SW480 (cell line): Measurements from ENCODE around the gene DSG4.
"Not testable (repeated sequence)": the region's sequence is repeated elsewhere in the genome, so short reads cannot be mapped to it uniquely, and the experiment has no call there.

Experiments used
- DNase-seq: peaks from one replicate; pipeline ENCODE4 v3.0.0-alpha.2; 2016; ENCODE audit warnings: low spot score

DSG4 gene, protein sequence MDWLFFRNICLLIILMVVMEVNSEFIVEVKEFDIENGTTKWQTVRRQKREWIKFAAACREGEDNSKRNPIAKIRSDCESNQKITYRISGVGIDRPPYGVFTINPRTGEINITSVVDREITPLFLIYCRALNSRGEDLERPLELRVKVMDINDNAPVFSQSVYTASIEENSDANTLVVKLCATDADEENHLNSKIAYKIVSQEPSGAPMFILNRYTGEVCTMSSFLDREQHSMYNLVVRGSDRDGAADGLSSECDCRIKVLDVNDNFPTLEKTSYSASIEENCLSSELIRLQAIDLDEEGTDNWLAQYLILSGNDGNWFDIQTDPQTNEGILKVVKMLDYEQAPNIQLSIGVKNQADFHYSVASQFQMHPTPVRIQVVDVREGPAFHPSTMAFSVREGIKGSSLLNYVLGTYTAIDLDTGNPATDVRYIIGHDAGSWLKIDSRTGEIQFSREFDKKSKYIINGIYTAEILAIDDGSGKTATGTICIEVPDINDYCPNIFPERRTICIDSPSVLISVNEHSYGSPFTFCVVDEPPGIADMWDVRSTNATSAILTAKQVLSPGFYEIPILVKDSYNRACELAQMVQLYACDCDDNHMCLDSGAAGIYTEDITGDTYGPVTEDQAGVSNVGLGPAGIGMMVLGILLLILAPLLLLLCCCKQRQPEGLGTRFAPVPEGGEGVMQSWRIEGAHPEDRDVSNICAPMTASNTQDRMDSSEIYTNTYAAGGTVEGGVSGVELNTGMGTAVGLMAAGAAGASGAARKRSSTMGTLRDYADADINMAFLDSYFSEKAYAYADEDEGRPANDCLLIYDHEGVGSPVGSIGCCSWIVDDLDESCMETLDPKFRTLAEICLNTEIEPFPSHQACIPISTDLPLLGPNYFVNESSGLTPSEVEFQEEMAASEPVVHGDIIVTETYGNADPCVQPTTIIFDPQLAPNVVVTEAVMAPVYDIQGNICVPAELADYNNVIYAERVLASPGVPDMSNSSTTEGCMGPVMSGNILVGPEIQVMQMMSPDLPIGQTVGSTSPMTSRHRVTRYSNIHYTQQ

DNA sequence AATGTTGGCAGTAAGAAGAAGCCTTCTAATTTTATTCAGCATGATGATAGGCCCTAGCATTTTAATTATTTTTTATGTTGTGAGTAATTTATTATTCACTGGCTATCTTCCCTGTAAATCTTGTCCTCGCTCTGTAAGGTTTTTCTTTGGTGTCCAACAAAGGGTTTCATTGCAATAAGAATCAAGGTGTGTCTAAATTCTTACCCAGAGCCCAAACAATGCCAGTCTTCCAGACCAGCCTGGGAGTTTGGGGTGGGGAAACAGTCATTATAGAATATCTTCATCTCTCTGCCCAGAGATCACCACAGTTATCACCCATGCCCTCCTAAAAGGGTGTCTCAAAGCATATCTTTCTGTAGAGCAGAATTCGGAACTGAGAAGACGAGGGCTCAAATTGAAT is at the start of gene DSG4:
Gene DSG4 (plus strand): TSS at position 301 of the 400 bp plus-strand sequence. CDS start 135 bp downstream, outside the sequence.
- no peak for DNase-seq

DNA sequence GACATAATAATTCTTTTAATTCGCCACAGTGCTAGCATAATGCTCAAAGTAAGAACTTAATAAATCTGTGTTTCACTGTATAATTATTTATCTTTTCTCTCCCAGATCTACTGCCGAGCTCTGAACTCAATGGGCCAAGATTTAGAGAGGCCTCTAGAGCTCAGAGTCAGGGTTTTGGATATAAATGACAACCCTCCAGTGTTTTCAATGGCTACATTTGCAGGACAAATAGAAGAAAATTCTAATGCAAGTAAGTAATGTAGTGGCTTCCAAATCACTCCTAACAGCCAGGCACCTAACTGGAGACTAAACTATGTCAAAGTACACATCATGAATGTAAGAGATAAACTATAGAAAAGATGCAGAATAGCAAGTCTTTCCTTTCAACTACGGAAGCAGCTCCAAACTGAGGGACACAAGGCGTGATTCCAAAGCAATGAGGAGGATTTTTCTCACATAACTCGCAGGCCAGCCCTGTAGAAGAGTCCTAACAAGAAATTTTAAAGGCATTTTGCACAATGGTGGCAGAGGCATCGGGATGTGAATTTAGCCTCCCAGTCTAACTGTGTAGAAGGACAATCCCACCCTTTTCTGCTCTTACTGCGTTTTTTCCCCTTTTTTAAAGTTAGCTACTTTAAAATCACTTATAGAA is 46.7 kb upstream of the DSG4 start:
- no peak for DNase-seq

DNA sequence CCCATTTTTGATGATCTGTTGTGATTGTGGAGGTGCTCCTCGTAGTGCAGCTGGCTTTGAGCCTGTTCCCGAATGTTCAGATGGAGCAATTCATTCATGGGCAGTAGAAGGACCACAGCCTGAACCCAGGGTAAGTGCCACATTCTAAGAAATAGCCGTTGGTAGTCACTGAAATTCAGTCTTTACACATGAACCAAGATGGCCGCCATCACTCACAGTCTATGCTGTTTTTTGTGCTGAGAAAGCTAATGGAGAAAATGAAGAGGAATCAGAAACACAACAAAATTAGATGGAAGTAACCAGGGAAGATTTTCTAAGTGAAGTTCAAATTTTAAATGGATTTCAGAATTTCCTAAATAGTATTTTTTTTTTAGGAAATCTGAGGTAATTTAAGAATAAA is 33.1 kb upstream of the DSG4 start:
- no peak for DNase-seq

DNA sequence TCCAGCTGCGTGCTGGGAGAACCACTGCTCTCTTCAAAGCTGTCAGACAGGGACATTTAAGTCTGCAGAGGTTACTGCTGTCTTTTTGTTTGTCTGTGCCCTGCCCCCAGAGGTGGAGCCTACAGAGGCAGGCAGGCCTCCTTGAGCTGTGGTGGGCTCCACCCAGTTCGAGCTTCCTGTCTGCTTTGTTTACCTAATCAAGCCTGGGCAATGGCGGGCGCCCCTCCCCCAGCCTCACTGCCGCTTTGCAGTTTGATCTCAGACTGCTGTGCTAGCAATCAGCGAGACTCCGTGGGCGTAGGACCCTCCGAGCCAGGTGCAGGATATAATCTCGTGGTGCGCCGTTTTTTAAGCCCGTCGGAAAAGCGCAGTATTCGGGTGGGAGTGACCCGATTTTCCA is 23.2 kb upstream of the DSG4 start:
- not testable (repeated sequence) for DNase-seq

DNA sequence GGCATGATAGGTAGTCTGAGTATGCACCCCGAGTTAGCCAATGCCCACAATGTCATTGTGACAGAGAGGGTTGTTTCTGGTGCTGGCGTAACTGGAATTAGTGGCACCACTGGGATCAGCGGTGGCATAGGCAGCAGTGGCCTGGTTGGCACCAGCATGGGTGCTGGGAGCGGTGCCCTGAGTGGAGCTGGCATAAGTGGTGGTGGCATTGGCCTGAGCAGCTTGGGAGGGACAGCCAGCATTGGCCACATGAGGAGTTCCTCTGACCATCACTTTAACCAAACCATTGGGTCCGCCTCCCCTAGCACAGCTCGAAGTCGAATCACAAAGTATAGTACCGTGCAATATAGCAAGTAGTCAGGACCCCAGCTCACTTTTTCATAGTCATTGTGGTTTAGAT is 21.6 kb upstream of the DSG4 start:
- no peak for DNase-seq

DNA sequence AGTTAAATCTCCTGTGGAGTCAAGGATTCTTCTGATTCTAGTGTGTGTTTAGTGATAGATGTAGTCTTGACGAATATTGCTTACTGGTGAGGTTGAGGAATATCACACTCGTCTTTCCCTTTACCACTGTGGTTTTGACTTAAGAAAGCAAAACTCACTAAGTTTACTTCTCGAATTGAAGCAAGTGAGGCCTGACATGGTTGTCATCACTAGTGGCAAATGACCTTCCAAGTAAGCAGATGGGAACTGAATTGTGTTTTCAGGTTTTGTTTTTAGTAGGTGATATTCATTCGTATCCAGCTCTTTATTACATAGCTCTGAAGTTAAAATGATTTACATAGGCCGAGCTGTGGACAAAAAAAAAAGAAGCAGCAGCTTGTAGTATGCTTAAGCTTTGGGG is 20.6 kb upstream of the DSG4 start:
- no peak for DNase-seq

DNA sequence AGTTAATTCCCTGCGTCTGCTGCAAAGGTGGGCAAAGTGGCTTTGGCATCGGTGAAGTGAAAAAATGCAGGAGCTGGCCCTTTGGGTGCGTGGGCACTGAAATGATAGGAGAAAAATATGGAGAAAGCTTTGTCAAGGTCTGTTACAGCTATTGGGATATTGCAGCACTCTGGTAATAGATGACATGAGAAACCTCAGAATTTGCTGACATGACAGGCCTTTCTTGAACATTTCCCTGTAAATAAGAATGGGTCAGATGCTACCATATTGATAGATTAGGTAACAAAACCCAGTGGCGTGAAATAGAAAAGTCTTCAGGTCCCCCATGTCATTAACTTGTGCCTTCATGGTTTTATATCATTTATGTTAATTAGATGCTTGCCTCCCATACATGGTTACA is 12.4 kb upstream of the DSG4 start:
- no peak for DNase-seq

DNA sequence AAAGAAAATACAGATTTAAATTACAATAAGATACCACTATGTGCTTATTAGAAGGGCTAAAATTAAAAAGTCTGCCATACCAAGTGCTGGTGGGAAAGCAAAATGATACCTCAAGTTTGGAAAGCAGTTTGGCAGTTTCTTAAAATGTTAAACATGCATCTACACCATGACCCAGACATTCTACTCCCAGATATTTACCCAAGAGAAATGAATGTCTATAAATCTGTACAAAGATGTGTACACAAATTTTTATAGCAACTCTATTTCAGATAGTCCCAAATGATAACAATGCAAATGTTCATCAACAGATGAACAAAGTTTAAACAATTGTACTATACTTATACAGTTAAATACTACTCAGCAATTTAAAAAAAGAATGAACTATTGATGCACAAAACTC is 7.1 kb upstream of the DSG4 start:
- no peak for DNase-seq

DNA sequence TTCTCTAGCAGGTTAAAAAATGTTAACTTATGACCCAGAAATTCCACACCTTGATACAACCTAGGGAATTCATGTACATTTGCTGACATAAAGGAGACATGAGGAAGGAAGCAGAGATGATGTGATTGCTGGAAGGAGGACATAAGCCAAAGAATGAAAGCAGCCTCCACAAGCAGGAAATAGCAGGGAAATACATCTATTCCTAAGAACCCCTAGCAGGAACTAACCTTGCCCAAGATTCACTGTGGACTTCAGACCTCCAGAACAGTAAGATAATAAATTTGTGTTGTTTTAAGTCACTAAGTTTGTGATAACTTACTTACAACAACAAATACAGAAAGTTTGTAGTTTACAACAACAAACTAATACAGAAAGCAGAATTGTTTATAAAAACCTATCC is 4.6 kb upstream of the DSG4 start:
- DNase-seq = no peak

DNA sequence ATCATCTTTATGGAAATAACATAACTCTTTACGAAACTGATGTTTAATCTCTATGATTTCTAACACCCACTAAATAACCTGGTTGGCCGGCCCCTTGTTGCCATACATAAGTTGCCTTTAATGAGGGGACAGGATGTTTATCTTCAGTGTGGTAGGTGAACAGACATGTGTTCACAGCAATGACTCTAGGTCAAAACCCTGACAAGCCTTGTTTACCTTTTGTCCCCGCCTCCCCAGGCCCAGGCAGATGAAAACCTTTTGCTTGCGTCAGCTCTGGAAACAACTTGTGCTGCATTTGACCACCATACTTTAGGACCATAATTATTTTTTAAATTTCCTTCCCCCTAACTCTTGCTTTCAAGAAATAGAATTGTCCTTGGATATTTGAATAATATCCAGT is 2.9 kb upstream of the DSG4 start:
- DNase-seq = peak; percentile 3

DNA sequence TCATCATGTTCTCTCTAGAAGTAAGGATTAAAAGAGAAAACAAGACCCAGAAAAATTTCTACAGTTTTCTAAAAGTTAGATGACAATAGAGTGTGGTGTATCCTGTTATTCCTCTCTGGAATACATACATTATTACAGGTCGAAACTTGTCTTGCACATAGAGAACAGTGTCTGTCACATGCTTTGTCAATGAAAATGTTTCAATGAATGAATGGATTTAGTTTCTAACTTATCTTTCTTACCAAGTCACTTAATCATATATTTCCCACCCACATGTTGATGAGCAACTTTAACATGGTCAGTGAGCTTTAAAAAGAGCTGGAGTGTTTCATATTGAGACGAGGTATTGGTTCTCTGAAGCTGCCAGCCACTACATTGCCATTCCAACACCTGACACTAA is 4.3 kb downstream of the DSG4 start:
- DNase-seq = no peak

DNA sequence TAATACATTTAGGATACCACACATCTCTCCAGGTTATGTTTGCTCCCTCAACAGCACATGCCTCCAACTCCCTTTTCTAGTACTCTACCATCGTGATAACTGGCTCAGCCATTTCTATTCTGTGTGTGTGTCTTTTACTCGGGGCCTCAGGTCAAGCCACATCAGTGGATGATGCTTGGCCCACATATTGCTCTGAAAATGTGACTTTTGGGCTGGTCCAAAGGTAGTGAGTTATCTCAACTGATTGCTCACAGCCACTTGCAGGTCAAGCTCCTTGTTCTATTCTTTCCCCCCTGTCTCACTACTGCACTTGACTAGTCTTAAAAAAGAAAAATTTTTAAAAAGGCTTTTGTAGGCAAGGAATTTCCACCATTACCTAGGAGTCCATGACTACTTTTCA is 5.5 kb downstream of the DSG4 start:
- DNase-seq = no peak

DNA sequence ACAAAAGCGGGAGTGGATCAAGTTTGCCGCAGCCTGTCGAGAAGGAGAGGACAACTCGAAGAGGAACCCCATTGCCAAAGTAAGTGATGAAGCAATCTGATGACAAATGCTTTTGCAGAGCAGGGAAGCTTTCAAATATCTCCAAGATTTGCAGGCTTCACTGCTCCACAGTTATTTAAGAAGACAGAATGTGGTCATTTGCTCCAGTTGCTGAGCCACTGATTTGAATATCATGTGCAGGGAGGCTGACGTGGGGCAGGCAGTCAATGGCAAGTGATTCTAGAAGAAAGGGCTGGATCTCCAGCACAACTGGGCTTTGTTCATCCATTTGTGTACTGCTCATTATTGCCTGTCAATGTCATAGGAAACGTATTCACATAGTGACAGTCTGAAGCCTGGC is 10.2 kb downstream of the DSG4 start:
- DNase-seq = no peak

DNA sequence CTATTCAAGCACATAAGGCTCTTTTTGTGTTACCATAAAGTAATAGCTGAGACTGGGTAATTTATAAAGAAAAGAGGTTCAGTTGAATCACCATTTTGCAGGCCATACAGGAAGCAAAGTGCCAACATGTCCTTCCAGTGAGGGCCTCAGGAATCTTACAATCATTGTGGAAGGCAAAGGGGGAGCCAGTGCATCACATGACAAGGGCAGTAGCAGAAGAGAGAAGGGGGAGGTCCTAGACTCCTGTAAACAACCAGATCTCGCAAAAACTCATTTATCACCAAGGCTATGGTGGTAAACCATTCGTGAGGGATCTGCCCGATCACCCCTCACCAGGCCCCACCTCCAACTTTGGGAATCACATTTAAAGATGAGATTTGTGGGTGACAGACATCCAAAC is 16.7 kb downstream of the DSG4 start:
- no peak for DNase-seq

DNA sequence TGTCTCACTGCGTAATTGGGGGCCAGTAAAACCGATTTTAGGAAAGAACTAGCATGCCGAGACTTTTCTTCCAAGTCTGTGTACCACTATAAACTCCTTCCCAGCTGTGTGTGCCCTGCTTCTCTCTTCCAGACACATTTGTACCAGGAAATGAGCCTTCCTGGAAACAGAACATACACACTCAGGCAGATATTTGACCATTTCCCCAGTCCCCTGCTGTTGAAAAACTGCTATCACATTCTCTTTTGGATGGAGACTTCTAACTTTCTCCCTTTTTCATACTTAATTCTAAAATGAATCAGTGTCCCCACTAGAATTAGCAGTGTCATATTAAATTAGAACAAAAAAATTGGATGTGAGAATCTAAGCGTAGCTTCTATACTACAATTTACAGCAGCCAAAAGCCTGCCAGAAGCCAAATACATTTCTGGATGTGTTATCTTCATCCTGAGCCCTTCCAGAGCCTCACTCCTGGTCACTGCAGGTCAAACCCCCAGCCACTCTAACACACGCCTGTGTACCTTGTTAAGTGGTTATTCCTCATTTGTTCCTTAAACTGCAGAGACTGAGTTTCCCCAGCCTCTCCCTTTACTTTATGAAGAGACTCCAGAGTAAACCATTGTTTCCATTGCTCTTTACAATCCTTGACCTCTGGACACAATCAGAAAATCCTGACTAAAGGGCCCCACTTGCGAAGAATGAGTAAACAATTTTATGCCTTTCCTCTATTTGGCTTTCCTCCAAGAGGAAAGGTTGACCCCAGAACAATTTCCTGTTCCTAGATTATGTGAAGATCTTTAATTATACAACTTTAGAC is 20.4 kb downstream of the DSG4 start:
- DNase-seq = no peak

DNA sequence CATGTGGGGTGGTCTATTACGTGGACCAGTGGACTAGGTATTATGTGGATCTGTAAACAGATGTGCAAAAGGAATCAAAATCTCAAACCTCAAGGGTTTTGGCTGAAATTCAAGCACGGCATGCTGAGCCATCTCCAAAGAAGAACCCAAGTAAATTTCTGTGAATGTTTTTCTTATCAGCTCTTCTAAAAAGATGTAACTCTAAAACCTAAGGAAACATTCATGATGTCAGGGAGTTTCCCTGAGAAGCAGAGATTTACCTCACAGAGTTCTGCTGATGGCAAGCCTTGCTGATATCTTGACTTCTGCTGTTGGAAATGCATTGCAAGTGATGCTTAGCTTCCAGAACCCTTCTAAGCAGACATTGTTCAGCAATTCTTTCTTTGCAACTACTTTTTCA is 21.6 kb downstream of the DSG4 start:
- no peak for DNase-seq

DNA sequence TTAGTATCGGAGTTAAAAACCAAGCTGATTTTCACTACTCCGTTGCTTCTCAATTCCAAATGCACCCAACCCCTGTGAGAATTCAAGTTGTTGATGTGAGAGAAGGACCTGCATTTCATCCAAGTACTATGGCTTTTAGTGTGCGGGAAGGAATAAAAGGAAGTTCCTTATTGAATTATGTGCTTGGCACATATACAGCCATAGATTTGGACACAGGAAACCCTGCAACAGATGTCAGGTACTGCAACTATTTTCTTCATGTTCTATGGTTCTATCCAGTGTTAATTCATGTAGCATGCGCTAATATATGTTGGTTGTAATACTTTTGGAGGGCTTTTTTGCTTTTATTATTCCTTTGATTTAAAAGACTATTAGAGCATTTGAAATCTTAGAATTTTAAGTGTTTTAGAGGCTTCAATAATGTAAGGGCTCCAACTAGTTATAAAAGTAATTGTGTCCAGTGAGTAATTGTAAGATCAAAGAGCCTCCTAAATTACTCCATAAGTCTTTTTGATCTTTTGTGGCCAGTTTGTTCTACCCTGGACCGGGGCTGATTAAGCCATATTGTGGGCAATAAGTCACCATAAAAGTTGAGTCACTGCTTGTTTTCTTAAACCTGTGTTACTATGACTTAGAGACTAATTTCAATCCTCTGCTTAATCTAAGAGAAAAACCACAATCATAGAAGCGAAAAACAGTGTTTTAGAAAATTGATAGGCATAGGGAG is 22.9 kb downstream of the DSG4 start:
- peak; percentile 89 for DNase-seq

DNA sequence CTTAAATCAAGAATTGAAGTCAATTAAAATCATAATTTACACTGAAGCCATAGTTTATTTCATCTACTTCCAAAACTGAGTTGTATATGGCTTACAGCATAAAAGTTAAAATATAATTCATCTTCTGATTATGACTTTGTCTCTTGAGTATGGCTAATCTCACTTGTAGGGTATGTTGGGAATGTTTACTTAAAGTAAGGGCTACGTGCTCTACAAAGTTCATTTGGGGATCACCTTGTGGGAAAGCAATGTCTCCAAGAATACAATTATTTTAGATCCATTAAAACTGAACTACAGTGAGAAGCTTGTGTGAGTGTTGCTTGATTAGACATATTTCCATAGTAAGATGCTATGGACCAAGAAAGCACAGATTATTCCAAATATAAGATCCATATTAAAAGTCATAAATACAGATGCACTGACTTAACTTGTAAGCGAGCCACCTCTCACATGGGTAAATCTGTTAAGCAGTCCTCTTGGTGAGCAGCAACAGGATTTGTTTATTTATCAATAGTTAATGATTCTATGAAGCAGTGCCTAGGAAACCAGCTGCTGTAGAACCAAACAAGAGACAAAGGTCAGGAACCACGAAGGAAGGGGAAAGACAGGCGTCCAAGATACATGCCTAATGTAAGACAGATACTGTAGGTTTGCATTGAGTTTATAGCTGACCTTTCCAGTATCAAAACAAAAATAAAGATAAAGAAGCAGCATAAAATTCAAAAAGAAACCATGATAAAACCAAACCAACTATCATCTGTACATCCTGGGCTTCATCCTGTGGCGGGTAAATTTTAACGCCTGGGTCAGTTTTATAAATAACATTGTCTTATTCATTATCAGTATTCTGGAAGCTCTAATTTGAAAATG is 24.8 kb downstream of the DSG4 start:
- DNase-seq = peak; percentile 4

DNA sequence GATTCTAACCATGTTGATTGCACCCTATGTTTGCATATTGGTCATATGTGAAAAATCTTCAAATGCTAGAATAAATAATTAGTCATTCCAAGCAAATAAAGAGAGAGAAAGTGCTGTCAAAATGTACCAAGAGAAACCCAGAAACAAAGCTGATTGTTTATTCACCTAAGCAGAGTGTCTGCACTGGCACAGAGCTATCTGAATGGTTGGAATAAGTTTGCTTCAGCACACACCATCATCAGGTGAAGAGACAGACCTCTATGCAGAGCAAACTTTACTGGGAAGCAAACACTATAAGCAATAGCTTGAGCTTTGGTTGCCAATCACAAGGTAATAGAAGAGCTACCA is 25.4 kb downstream of the DSG4 start:
- no peak for DNase-seq

DNA sequence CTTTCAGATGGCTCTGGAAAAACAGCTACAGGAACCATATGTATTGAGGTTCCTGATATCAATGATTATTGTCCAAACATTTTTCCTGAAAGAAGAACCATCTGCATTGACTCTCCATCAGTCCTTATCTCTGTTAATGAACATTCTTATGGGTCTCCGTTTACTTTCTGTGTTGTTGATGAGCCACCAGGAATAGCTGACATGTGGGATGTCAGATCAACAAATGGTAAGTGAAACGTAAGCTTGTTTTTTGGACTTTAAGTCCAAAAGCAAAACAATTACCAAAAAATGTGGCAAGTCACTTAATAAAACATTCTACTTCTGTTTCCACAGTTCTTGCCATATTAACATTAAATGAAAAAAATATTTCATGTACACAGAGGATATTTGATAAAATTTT is 26.8 kb downstream of the DSG4 start:
- DNase-seq = no peak
